ENCODE data around the gene MYL5. TPM values are rescaled to one million over a fixed set of nuclear protein-coding genes. Genes with fewer than 3 reads are reported as not detected.

MYL5 gene
- total RNA-seq = 12.4 and 38.0 TPM in 2 replicates

DNA sequence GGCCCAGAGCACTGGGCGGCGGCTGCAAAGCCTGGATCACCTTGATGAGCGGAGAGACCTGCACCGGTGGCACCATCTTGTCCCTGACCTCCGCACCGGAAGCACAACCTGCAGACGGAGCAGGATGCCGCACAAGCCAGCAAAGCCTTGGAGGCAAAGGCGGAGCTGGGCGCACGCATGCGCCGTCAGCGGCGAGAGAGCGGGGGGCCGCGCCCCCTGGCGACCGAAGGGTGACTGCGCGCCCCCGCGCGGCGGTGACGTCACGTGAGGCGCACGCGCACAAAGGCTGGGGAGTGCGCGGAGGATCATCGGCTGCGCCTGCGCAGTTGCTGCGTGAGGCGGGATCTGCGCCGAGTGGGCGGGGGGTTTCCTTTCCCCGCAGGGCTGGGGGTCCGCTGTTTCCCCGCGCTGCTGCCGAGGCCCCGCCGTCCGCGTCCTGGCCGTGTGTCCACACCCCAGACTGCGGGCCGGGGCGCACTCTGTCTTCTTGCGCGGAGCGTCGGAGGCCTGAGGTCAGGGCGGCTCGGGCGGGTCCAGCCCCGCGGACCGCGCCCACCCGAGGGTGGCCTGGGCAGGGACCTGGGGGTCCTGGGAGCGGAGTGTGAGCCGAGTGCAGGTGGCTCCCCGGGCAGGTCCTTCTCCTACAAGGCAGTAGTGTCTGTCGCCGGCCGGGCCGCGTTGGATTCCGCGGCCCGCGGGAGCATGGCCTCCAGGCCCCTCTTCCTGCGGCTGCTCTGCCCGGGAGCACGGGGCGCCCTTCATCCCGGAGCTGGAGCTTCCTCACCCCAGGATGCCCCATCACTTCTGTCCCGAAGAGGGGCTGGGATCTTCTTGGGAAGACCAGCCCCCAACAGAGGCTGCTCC is at the start of gene MYL5, which contains the start of gene ATP5ME:
TSS of gene MYL5 (plus strand) at position 371 of the 864 bp plus-strand sequence. CDS start 3,485 bp downstream, outside the sequence.
TSS of gene ATP5ME (minus strand) at position 105 of the 864 bp plus-strand sequence. CDS start at position 76, 29 bp downstream.

GRCh38 chr4:624705-625590 is 49.4 kb upstream of the MYL5 start, which contains the start of gene PDE6B:
Gene PDE6B (plus strand): TSS chr4:625573. CDS start chr4:625627, 54 bp downstream.

DNA sequence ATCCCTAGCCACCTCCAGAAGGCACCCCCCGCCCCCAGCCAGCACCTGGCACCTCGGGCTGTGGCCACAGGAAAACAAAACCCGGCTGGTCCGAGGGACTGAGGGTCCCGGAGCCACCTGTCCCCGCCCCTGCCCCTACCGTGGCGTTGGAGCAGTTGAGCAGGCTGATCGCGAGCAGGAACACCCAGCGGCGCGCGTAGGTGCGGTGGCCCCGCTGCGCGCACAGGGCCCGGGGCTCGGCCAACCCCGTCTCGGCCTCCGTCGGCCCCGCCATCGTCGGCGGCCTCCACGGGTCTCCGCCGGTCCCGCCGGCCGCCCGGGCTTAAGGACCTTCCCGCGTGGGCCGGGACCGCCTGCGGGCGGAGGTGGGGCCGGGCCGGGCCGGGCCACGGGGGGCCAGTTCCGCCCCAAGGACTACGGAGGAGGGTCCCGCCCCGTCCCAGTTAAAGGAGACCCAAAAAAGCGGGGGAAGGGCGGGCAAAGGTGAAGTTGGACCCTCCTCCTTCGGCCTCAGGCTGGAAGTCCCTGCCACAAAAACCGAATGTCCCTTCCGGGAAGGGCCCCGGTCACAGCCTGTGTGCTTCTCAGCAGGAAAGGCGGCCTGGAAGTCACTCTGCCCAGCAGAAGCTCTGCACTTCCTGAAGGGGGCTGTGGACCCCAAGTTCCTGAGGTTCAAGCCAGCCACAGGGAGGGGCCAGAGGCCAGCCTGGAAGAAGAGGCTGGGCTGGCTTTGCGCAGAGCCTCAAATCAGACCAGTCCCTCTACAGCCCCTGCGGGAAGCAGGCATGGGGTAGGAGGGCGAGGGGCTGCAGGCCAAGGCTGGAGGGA is 14.7 kb downstream of the MYL5 start, which contains the start of gene SLC49A3:
TSS of gene SLC49A3 (minus strand) at position 298 of the 828 bp plus-strand sequence. CDS start at position 274, 24 bp downstream.

GRCh38 chr4:705278-706082 is 31.1 kb downstream of the MYL5 start, which contains the start of gene PCGF3:
Gene PCGF3 (plus strand): TSS chr4:705832. CDS start chr4:733681, 27,849 bp downstream.

Other genes with a start within 250 kb of the MYL5 start
- 10.8 and 22.6 TPM in 2 replicates for gene ZNF721, start 175.4 kb upstream of the MYL5 start, total RNA-seq
- gene PIGG, start 175.3 kb upstream of the MYL5 start, total RNA-seq = 25.7 and 38.3 TPM in 2 replicates
- not detected in 2 replicates for gene TMEM271, start 98.2 kb upstream of the MYL5 start, total RNA-seq
- 1.4 and 7.6 TPM in 2 replicates for gene PDE6B, start 49.0 kb upstream of the MYL5 start, total RNA-seq
- gene ATP5ME, start 266 bp upstream of the MYL5 start, total RNA-seq = 92.9 and 185 TPM in 2 replicates
- 5.7 and 7.6 TPM in 2 replicates for gene SLC49A3, start 14.6 kb downstream of the MYL5 start, total RNA-seq
- gene PCGF3, start 31.3 kb downstream of the MYL5 start, total RNA-seq = 37.9 and 38.0 TPM in 2 replicates
- 0.34 and 0.47 TPM in 2 replicates for gene CPLX1, start 151.6 kb downstream of the MYL5 start, total RNA-seq